ENCODE data around the gene LRTM2. TPM values are rescaled to one million over a fixed set of nuclear protein-coding genes. Genes with fewer than 3 reads are reported as not detected.

Gene LRTM2
- total and polyA plus RNA-seq, 7 donors: 0.09 to 0.41 TPM; not detected in 5

- Histone ChIP-seq H3K9me3 (no peaks in the 10 kb centered on the region), H3K4me1 (no peaks in the 10 kb centered on the region), H3K4me3 (no peak overlapping the region), H3K36me3 (no peaks in the 10 kb centered on the region), H3K27me3 (no peaks in the 10 kb centered on the region), H3K27ac (no peak overlapping the region)
- TF ChIP-seq CTCF (IDR thresholded peaks at IDR 0.05): no peak
- no peak for TF ChIP-seq POLR2A (IDR thresholded peaks at IDR 0.05)
- no peak for TF ChIP-seq POLR2AphosphoS5 (IDR thresholded peaks at IDR 0.05)
- TF ChIP-seq EP300 (IDR thresholded peaks at IDR 0.05): no peak
- DNase-seq: no peak
- WGBS, 2 donors: 91 to 93% methylated on average over 9 of the region's 9 CpGs
- intact Hi-C loops (cut with DNase I): no loop called here
Measured at GRCh38 chr12:1884651-1885050, 64.3 kb downstream of the LRTM2 start.

GRCh38 chr12:1885082-1885596 is 64.8 kb downstream of the LRTM2 start:
- no peak overlapping the region for H3K4me3 ChIP-seq
- no peak for TF ChIP-seq POLR2AphosphoS5 (IDR thresholded peaks at IDR 0.05)
- no peak for TF ChIP-seq POLR2A (IDR thresholded peaks at IDR 0.05)
- TF ChIP-seq EP300 (IDR thresholded peaks at IDR 0.05): no peak
- TF ChIP-seq CTCF (IDR thresholded peaks at IDR 0.05): no peak
- H3K4me1 ChIP-seq: no peaks in the 10 kb centered on the region
- 90 to 94% methylated on average over 5 of the region's 5 CpGs for WGBS, 2 donors
- no peak overlapping the region for H3K27ac ChIP-seq
- no peaks in the 10 kb centered on the region for H3K36me3 ChIP-seq
- intact Hi-C loops (cut with DNase I): no loop called here
- DNase-seq: no peak
- no peaks in the 10 kb centered on the region for H3K9me3 ChIP-seq
- no peaks in the 10 kb centered on the region for H3K27me3 ChIP-seq

- 64 to 81% methylated on average over 13 of the region's 13 CpGs for WGBS, 2 donors
- no peak overlapping the region for H3K4me3 ChIP-seq
- no peaks in the 10 kb centered on the region for H3K27me3 ChIP-seq
- TF ChIP-seq POLR2AphosphoS5 (IDR thresholded peaks at IDR 0.05): no peak
- TF ChIP-seq CTCF (IDR thresholded peaks at IDR 0.05): no peak
- no peak for TF ChIP-seq POLR2A (IDR thresholded peaks at IDR 0.05)
- TF ChIP-seq EP300 (IDR thresholded peaks at IDR 0.05): no peak
- intact Hi-C loops (cut with DNase I): no loop called here
- H3K36me3 ChIP-seq: no peaks in the 10 kb centered on the region
- no peak for DNase-seq
- no peaks in the 10 kb centered on the region for H3K4me1 ChIP-seq
- H3K9me3 ChIP-seq: no peaks in the 10 kb centered on the region
- no peak overlapping the region for H3K27ac ChIP-seq
Measured at GRCh38 chr12:1885599-1886245, 65.4 kb downstream of the LRTM2 start.

Other genes starting within 250 kb of the LRTM2 start
- gene FBXL14, start 226.0 kb upstream of the LRTM2 start, total RNA-seq: 10 to 100 TPM in 2 of 4 donors, 1 to 10 TPM in 2; 7.5 to 12.2 (median 10.0) TPM
- gene FBXL14, start 226.0 kb upstream of the LRTM2 start, polyA plus RNA-seq: 10 to 100 TPM; 13.2 to 26.4 (median 20.8) TPM
- gene WNT5B, start 191.3 kb upstream of the LRTM2 start, total RNA-seq: 10 to 100 TPM in 3 of 4 donors, 1 to 10 TPM in 1; 8.4 to 72.3 (median 22.1) TPM
- gene WNT5B, start 191.3 kb upstream of the LRTM2 start, polyA plus RNA-seq: 1 to 10 TPM in 2 of 3 donors, under 1 TPM in 1; 0.69 to 3.5 (median 1.8) TPM
- gene ADIPOR2, start 129.5 kb upstream of the LRTM2 start, total RNA-seq: 10 to 100 TPM; 25.2 to 29.6 (median 27.9) TPM
- gene ADIPOR2, start 129.5 kb upstream of the LRTM2 start, polyA plus RNA-seq: 10 to 100 TPM; 34.2 to 65.9 (median 41.6) TPM
- 1 to 10 TPM; 2.8 to 4.9 (median 3.4) TPM for gene CACNA2D4, start 98.1 kb downstream of the LRTM2 start, total RNA-seq
- 1 to 10 TPM; 3.6 to 5.8 (median 5.4) TPM for gene CACNA2D4, start 98.1 kb downstream of the LRTM2 start, polyA plus RNA-seq
- 10 to 100 TPM; 24.8 to 47.7 (median 35.5) TPM for gene DCP1B, start 183.9 kb downstream of the LRTM2 start, total RNA-seq
- gene DCP1B, start 183.9 kb downstream of the LRTM2 start, polyA plus RNA-seq: 1 to 10 TPM; 5.5 to 8.5 (median 7.2) TPM
- gene CACNA1C, start 232.4 kb downstream of the LRTM2 start, total RNA-seq: 100 to 1,000 TPM in 2 of 4 donors, 10 to 100 TPM in 2; 62.0 to 213 (median 119) TPM
- gene CACNA1C, start 232.4 kb downstream of the LRTM2 start, polyA plus RNA-seq: 1 to 10 TPM in 1 of 3 donors, under 1 TPM in 2; 0.46 to 7.6 (median 0.60) TPM

All from sigmoid colon (tissue), 7 donors.